RCC 7860 (cell line): Measurements from ENCODE around the gene RCC2.
A peak's percentile ranks its signal among the peaks of the same experiment; 100 is the strongest.

ENCODE experiments used
- DNase-seq: peaks from one replicate; pipeline ENCODE4 v3.0.0-alpha.2; 2015; ENCODE audit warnings: low spot score
- FAIRE-seq: peaks from 2 replicates; lab custom pipeline; 2012; peaks lifted over from hg19 to GRCh38; lab: Jason Lieb, UNC

Gene RCC2

DNA sequence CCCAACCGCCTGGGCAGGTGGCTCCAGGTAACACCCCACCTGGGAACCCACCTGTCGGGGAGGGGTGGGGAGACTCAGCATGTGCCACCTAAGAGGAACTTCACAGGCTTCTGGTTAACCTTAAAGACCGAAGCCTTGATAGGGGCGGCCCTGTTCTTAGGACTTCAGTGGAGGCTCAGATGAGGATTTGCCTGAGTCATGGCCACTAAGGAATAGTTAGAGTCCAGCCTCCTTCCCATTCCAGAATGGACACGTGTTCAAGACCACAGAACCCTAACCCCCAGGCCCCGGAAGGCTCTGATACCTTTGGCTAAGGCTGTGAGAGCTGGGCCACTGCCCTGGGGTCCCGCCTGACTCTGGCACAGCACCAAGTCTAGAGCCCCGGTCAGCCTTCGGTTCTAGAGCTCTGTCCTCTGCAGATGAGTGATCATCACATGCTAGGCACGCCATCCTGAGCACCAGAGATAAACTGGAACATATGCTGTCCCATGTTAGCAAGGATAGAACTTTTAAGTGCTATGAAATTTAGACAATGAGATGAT lies 47.2 kb downstream of the RCC2 start:
- FAIRE-seq (no peak), DNase-seq (no peak)

DNA sequence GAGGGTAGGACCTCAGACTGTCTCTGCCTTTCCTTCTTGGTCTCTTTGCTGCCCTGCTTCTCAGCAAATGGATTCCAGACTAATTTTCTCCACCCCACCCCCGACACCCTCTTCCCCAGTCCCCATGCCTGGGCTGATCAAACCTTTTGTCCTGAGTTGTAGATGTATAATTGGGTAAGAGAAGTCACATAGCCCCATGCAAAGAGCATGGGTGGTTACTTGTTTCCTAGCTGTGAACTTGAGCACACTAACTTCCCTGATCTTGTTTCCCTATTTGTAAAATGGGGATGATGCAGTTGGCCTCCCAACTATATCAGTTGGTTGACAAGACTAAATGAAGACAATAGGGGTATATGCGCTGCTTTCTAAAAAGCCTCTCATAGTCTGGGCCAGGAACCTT lies 58.3 kb downstream of the RCC2 start:
- no peak for DNase-seq
- no peak for FAIRE-seq

DNA sequence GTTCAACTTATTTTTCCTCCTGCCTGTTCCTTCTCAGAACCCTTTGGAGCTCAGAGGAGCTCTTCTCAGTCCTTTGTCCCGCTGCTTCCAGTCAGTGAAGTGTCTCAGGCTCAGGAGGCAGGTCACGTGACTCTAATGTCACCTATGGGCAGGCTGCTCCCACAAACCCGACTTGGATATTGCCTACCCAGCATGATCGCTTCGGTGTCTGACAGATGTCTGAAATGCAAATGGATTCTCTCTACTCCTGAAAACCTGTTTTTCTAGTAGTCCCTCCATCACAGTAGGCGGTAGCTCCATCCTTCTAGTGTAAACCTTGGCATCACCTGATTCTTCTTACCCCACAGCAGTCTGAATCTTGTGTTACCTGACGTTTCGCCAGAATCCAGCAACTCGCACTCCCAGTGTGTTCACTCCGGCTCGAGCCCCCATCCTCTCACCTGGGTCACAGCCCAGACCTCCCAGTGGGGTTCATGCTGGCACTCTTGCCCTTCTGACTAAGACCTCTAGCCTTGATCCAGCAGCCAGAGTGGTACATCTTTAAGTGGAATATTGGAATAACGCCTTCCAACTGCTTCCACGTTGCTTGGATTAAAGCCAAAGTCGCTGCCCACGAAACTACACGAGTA lies 62.0 kb downstream of the RCC2 start:
- FAIRE-seq = no peak
- DNase-seq = no peak

DNA sequence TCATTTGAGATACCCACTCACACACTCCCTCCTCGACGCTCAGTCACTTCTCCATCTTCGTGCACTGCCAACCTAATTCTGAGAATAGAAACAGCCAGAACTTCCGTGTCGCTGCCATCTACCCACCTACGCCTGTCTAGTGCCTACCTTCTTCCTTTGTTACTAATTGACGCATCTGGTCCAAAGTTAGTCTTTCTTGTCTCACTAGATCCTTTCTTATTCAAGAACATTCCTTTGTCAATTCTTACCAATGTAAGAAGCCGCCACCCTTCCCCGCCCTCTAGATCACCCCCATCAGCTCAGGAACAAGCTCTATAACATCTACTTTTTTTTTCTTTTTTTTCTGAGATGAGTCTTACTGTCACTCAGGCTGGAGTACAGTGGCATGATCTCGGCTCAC lies 63.8 kb downstream of the RCC2 start:
- DNase-seq (no peak), FAIRE-seq (no peak)

DNA sequence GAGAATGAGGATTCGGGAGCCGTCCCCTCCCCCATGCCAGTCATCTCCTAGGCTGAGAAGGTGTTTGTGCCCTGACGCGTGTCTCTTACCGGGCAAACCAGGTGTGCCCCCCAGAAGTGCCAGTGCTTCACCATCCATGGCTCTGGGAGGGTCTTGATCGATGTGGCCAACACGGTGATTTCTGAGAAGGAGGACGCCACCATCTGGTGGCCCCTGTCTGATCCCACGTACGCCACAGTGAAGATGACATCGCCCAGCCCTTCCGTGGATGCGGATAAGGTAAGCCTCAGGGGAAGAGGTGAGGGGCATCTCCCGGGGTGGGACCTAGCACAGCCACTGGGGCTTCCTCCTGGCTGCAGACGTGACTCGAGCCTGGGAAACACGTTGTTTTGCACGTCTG lies 66.5 kb downstream of the RCC2 start:
- DNase-seq = no peak
- FAIRE-seq = no peak

DNA sequence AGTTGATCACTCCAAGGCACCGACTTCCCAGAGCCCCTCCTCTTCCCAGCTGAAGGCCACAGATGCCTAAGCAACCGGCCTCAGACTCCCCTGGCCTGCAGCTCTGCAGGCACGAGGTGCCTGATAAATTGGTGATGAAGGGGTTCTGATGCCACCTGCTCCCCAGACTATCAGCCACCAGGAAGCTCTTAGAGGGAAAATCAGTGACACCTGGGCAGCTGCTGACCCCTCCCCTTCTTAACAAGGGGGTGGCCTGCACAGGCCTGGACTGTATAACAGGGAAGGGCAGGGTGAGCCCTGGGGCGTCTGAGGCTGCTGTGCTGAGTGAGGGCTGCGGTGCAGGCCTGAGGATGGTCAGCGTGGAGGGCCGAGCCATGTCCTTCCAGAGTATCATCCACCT lies 67.6 kb downstream of the RCC2 start, which contains the start of gene PADI6:
PADI6 (plus strand) TSS at position 301 of the 400 bp plus-strand sequence; CDS start at position 351, 50 bp downstream.
- FAIRE-seq = no peak
- no peak for DNase-seq

DNA sequence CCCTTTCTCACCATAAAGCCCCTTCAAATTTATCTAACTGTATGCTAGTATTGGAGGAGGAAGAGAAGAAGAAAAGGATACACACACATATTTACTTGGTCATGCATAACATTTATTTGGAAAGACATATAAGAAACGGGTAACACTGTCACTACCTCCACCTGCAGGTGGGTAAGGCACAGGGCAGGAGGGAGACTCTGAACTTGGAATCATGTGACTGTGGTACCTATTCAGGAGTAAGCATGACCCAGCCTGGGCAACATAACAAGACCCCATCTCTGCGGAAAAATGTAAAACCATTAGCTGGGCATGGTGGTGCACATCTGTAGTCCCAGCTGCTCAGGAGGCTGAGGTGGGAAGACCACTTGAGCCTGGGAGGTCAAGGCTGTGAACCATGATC lies 68.9 kb downstream of the RCC2 start:
- FAIRE-seq = no peak

DNA sequence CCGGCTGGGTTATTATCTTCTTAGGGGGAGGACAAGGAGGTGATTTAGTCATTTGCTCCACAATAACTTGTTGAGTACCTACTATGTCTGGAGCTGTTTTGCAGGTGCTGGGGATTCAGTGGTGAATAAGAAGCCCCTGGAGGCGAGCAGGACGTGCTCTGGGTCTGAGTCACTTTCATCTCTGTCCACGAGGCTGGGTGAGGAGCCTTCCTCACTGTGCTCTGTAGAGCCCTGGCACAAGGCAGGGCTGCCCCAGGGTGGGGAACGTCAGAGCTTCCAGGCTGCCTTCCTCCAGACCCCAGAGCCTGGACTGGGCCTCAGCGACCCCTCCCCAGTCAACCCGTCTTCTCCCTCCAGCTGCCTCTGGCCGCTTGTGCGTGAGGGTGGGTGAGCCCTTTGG lies 70.0 kb downstream of the RCC2 start:
- no peak for FAIRE-seq
- DNase-seq = peak; percentile 59

More for the DNA sequence above, 68.9 kb downstream of the RCC2 start:
- peak; percentile 33 for DNase-seq

DNA sequence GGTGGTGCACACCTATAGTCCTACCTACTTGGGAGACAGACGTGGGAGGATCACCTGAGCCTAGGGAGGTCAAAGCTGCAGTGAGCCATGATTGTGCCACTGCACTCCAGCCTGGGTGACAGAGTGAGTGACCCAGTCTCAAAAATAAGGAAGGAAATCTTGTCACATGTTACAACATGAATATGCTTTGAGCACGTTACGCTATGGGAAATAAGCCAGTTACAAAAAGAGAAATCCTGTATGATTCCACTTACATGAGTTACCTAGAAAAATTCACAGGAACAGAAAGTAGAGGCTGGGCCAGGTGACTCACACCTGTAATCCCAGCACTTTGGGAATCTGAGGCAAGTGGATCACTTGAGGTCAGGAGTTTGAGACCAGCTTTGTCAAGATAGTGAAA lies 74.2 kb downstream of the RCC2 start:
- DNase-seq (no peak), FAIRE-seq (no peak)

DNA sequence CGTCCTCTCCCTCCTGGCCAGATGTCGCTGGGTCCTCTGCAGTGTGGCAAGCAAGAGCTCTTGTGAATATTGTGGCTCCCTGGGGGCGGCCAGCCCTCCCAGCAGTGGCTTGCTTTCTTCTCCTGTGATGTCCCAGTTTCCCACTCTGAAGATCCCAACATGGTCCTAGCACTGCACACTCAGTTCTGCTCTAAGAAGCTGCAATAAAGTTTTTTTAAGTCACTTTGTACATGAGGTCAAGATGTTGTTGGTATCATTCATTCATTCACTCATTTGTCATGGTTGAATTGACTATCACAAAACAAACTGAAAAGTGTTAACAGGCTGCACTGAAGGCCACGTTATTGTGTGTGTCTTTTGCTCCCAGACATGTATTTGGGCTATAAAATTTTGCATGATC lies 75.7 kb downstream of the RCC2 start:
- FAIRE-seq (no peak), DNase-seq (no peak)

DNA sequence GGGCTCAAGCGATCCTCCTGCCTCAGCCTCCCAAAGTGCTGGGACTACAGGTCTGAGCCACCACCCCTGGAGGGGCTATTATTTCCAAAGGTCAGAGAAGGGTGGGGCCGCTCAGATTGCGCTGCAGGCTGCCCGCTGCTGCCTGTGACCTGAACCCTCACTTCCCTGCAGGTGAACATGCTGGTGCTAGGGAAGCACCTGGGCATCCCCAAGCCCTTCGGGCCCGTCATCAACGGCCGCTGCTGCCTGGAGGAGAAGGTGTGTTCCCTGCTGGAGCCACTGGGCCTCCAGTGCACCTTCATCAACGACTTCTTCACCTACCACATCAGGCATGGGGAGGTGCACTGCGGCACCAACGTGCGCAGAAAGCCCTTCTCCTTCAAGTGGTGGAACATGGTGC lies 76.1 kb downstream of the RCC2 start:
- FAIRE-seq = no peak
- no peak for DNase-seq

DNA sequence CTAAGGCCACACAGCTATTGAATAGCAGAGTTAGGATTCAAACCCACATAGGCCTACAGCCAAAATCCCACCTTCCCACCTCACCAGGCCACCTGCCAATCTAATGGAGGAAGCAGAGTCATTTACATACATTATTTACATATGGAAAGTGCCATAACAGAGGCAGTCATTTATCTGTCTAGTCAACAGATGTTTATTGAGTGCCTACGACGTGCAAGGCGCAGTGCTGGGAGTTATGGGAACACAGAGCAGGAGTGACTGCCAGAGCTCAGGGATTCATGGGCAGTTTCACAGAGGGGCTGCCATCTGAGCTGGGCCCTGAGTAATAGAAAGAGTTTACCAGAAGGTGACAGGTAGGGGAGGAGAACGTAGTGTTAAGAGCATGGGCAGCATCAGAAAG lies 77.8 kb downstream of the RCC2 start:
- DNase-seq (no peak), FAIRE-seq (no peak)

DNA sequence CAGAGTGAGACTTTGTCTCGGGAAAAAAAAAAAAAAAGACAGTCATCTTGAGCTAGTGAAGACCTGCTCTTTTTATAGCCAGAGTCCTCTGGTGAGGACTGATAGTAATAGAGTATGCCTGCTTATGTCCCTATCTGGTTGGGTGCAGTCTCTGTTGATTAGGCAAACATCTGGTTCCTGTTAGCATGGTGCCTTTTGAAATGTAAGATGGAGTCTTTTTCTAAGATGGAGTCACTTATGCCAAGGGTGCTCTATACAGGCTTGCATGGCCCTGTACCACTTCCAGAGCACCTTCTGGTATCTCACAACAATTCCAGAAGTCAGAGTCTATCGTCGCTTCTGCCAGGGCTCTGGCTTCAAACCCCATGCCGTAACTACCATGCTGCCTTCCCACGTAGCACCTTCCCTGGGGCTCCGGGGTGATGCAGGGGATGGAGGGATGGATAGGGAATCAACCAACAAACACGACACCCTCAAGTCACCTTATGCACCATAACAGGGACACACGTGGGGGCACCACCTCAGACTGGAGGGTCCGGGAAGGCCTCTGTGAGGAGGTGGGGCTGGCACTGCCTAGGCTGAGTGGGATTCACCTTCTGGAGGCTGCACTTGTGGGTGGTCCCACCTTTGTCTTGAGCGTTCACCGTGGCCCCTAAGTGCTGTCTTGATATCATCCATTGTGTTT lies 79.1 kb downstream of the RCC2 start:
- FAIRE-seq = no peak
- no peak for DNase-seq

DNA sequence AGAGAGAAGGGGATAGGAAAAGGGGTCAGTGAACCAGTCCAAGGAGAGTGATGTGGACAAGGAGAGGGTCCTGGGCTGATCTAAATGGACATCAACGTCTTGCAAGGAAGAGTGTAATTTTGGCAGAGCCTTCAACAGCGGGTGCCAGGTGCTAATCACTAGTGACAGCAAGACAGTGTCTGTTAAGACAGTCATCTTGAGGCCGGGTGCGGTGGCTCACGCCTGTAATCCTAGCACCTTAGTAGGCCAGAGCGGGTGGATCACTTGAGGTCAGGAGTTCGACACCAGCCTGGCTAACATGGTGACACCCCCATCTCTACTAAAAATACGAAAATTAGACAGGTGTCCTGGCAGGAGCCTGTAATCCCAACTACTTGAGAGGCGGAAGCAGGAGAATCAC lies 79.7 kb downstream of the RCC2 start:
- DNase-seq (no peak), FAIRE-seq (no peak)

DNA sequence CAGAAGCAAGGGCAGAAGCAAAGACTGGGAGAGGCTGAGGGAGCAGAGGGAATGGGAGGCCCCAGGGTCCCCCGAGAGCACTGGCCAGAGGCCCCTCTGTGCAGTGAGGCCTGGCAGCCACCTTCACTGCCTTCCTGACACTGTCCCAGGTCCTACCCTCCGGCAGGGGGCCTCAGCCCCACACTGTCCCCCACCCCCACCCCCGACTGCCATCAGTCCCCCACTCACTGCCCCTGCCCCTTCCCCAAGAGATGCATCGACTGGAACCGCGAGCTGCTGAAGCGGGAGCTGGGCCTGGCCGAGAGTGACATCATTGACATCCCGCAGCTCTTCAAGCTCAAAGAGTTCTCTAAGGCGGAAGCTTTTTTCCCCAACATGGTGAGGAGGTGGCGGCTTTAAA lies 80.4 kb downstream of the RCC2 start:
- FAIRE-seq (no peak), DNase-seq (no peak)

DNA sequence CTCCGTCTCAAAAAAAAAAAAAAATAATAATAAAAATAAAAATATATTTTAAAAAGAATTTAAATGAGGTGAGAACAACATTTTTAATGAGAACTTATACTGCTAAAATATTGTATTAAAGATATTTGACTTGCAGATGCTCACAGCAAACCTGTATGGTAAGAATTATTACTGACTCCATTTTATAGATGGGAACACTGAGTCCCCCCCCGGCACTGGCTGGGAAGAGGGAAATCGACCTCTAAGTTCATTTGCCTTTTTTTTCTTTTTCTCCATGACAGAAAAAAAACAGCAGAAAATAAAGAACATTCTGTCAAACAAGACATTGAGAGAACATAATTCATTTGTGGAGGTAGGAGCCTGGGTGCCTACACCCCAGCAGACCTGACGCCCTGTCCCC lies 80.9 kb downstream of the RCC2 start:
- FAIRE-seq (no peak), DNase-seq (no peak)
